Panc1 (cell line): ENCODE data around the gene DHRS3.

Experiments
- CTCF ChIP-seq: fragments of 450-650 bp; IDR thresholded peaks from 2 replicates; pipeline ENCODE4 v1.5.1; 2017; ENCODE audit warnings: mild to moderate bottlenecking
- POLR2AphosphoS5 ChIP-seq: IDR thresholded peaks from 2 replicates; pipeline ENCODE4 v1.6.1; 2012; ENCODE audit warnings: mild to moderate bottlenecking, low read depth, low read length, moderate library complexity
- SIN3A ChIP-seq: IDR thresholded peaks from 2 replicates; pipeline ENCODE4 v1.6.1; 2012; ENCODE audit warnings: low read depth, mild to moderate bottlenecking, low read length, moderate library complexity, borderline replicate concordance; ENCODE audit not compliant: insufficient read depth

GRCh38 chr1:12542138-12542465, 75.9 kb downstream of the DHRS3 start:
- TF ChIP-seq CTCF (no peak), POLR2AphosphoS5 (no peak), SIN3A (no peak)
